Measurements from ENCODE around the gene TEX13D.

GRCh38 chrX:124344246-124344645 lies 11.8 kb downstream of the TEX13D start:
- TF ChIP-seq CTCF (IDR thresholded peaks at IDR 0.05; ENCODE audit: low read depth, low read length, missing input control): no peak
- TF ChIP-seq JUND (IDR thresholded peaks at IDR 0.05): no peak
- TF ChIP-seq GABPA (IDR thresholded peaks at IDR 0.05 in 1 of 2, conservative IDR thresholded peaks at IDR 0.05 in 1 of 2): no peak
- TF ChIP-seq EGR1 (IDR thresholded peaks at IDR 0.05; ENCODE audit: low read depth in 2 of 2): no peak
- TF ChIP-seq FOXA1 (IDR thresholded peaks at IDR 0.05): no peak
- TF ChIP-seq HNF4A (conservative IDR thresholded peaks at IDR 0.05): no peak
- TF ChIP-seq YY1 (IDR thresholded peaks at IDR 0.05): no peak
- no peak for TF ChIP-seq RAD21 (IDR thresholded peaks at IDR 0.05)
- no peak for TF ChIP-seq SP1 (IDR thresholded peaks at IDR 0.05)
- no peak for TF ChIP-seq REST (IDR thresholded peaks at IDR 0.05)
- no peak for TF ChIP-seq ATF3 (IDR thresholded peaks at IDR 0.05)
